Mammary epithelial cell (primary cell): ENCODE data around the gene ORAI2.
"Not testable (repeated sequence)": the region's sequence is repeated elsewhere in the genome, so short reads cannot be mapped to it uniquely, and the experiment has no call there.

ENCODE experiments used
- CTCF ChIP-seq, 2 donors: IDR thresholded peaks in 1 of 2; conservative IDR thresholded peaks in 1 of 2; 2 replicates each; pipeline ENCODE4 v1.5.1; 2011 to 2012; ENCODE audit warnings: inconsistent platforms in 2 of 2, low read length in 2 of 2, mild to moderate bottlenecking in 2 of 2, control low read depth in 1 of 2, low read depth in 1 of 2; ENCODE audit not compliant: insufficient read depth in 1 of 2; ENCODE audit errors: extremely low read depth in 1 of 2
- EZH2 ChIP-seq: IDR thresholded peaks from 2 replicates; pipeline ENCODE4 v1.6.1; 2012; ENCODE audit warnings: low read length, inconsistent platforms, borderline replicate concordance

GRCh38 chr7:102479209-102479584 lies 45.8 kb downstream of the ORAI2 start:
- TF ChIP-seq CTCF (conservative IDR thresholded peaks at IDR 0.05 in 1 of 2, IDR thresholded peaks at IDR 0.05 in 1 of 2; ENCODE audit: extremely low read depth in 1 of 2, insufficient read depth in 1 of 2, low read depth in 1 of 2, low read length in 2 of 2); EZH2: not testable (repeated sequence)
